SK-N-SH (cell line): ENCODE measurements around the gene SLAMF8. TPM values are rescaled to one million over a fixed set of nuclear protein-coding genes. Genes with fewer than 3 reads are reported as not detected.

Experiments
- CTCF ChIA-PET: fragments of 300-600, 350-600 bp; formaldehyde crosslinking; extraction: SDS; loops from one replicate; lab custom pipeline; 2021; lab: Yijun Ruan, JAX
- POLR2A ChIA-PET: fragments of 350-600 bp; sonication (Branson Sonifier 250); formaldehyde crosslinking; extraction: SDS; loops from one replicate; lab custom pipeline; 2020; ENCODE audit warnings: antibody characterized with exemption, inconsistent platforms; lab: Yijun Ruan, JAX
- DNase-seq: peaks from one replicate; pipeline ENCODE4 v3.0.0; 2012
- H2AFZ ChIP-seq: fragments of 200-600 bp; sonication (generic); 2 replicates; pipeline ENCODE4 v1.8.1; 2016; ENCODE audit warnings: antibody characterized with exemption, mild to moderate bottlenecking, low read depth
- H3F3A ChIP-seq: fragments of 200-600 bp; sonication (generic); replicated peaks from 2 replicates; pipeline ENCODE3; 2016; ENCODE audit warnings: antibody characterized with exemption, mild to moderate bottlenecking; ENCODE audit not compliant: insufficient read depth
- H3K27ac ChIP-seq, 2 experiments: fragments of 200-500 bp in 1 of 2; fragments of 200-600 bp in 1 of 2; sonication (Bioruptor generic) in 1 of 2; sonication (generic), shearing (Covaris generic) in 1 of 2; 2 replicates each; pipeline versions ENCODE4 v1.5.1 to v1.6.1; 2014 to 2016; ENCODE audit warnings: low read depth in 2 of 2, inconsistent platforms in 1 of 2, low read length in 1 of 2, mild to moderate bottlenecking in 1 of 2, mixed read lengths in 1 of 2
- H3K27me3 ChIP-seq: fragments of 200-600 bp; sonication (generic), shearing (Covaris generic); 2 replicates; pipeline ENCODE4 v1.6.1; 2016; ENCODE audit warnings: mixed run types; ENCODE audit not compliant: insufficient read depth
- H3K36me3 ChIP-seq, 2 experiments: fragments of 200-500 bp in 1 of 2; fragments of 200-600 bp in 1 of 2; sonication (Bioruptor generic) in 1 of 2; sonication (generic) in 1 of 2; replicated peaks in 1 of 2; 2 replicates each; pipeline versions ENCODE3 to v1.5.1; 2014 to 2016; ENCODE audit warnings: low read length in 1 of 2, mild to moderate bottlenecking in 1 of 2; ENCODE audit not compliant: insufficient read depth in 2 of 2, control insufficient read depth in 1 of 2
- H3K4me1 ChIP-seq, 2 experiments: fragments of 200-500 bp in 1 of 2; fragments of 200-600 bp in 1 of 2; sonication (Bioruptor generic) in 1 of 2; sonication (generic), shearing (Covaris generic) in 1 of 2; 2 replicates each; pipeline versions ENCODE4 v1.5.1 to v1.6.1; 2014 to 2016; ENCODE audit warnings: low read depth in 1 of 2, low read length in 1 of 2, mixed run types in 1 of 2; ENCODE audit not compliant: insufficient read depth in 2 of 2, control insufficient read depth in 1 of 2
- H3K4me2 ChIP-seq: fragments of 200-600 bp; sonication (generic), shearing (Covaris generic); 2 replicates; pipeline ENCODE4 v1.6.1; 2017; ENCODE audit warnings: mixed run types
- H3K4me3 ChIP-seq, 2 experiments: fragments of 200-500 bp in 1 of 2; fragments of 200-600 bp in 1 of 2; sonication (Bioruptor generic) in 1 of 2; sonication (generic), shearing (Covaris generic) in 1 of 2; 2 replicates each; pipeline versions ENCODE4 v1.5.1 to v1.8.1; 2014 to 2016; ENCODE audit warnings: low read depth in 2 of 2, inconsistent platforms in 1 of 2, low read length in 1 of 2, mild to moderate bottlenecking in 1 of 2, mixed read lengths in 1 of 2, moderate library complexity in 1 of 2
- H3K79me2 ChIP-seq: fragments of 200-600 bp; sonication (generic); 2 replicates; pipeline ENCODE4 v1.8.1; 2017; ENCODE audit warnings: mild to moderate bottlenecking; ENCODE audit not compliant: insufficient read depth
- H3K9ac ChIP-seq: fragments of 200-600 bp; sonication (generic); 2 replicates; pipeline ENCODE4 v1.6.1; 2017; ENCODE audit warnings: mixed run types
- H3K9me2 ChIP-seq: fragments of 200-600 bp; sonication (generic); 2 replicates; pipeline ENCODE4 v1.6.1; 2017; ENCODE audit warnings: mixed run types
- H3K9me3 ChIP-seq: fragments of 200-600 bp; sonication (generic); 2 replicates; pipeline ENCODE4 v1.6.1; 2017; ENCODE audit warnings: mixed run types, mild to moderate bottlenecking, moderate library complexity
- H4K20me1 ChIP-seq: fragments of 200-600 bp; sonication (generic); 2 replicates; pipeline ENCODE4 v1.6.1; 2017; ENCODE audit warnings: mild to moderate bottlenecking, mixed run types; ENCODE audit not compliant: insufficient read depth
- EP300 ChIP-seq, 2 experiments: IDR thresholded peaks; 2 replicates each; pipeline versions ENCODE4 v1.4.0 to v1.6.1; 2012; ENCODE audit warnings: borderline replicate concordance in 1 of 2, low read depth in 1 of 2, low read length in 1 of 2
- EZH2phosphoT487 ChIP-seq: fragments of 200-600 bp; sonication (generic); IDR thresholded peaks from 2 replicates; pipeline ENCODE4 v1.6.1; 2017; ENCODE audit warnings: low read depth, mixed run types, mild to moderate bottlenecking, antibody characterized with exemption, moderate library complexity, borderline replicate concordance
- FOSL2 ChIP-seq: IDR thresholded peaks from 2 replicates; pipeline ENCODE4 v1.4.0; 2012; ENCODE audit warnings: low read depth, mild to moderate bottlenecking, moderate library complexity, borderline replicate concordance
- FOXJ3 ChIP-seq: sonication (generic); formaldehyde crosslinking; IDR thresholded peaks from 2 replicates; pipeline ENCODE4 v1.5.1; 2020; ENCODE audit warnings: mild to moderate bottlenecking, missing genetic modification reagents
- FOXM1 ChIP-seq: IDR thresholded peaks from 2 replicates; pipeline ENCODE4 v1.4.0; 2012; ENCODE audit warnings: low read depth, mild to moderate bottlenecking
- JUND ChIP-seq: IDR thresholded peaks from 2 replicates; pipeline ENCODE4 v1.4.0; 2012
- NFIC ChIP-seq: IDR thresholded peaks from 2 replicates; pipeline ENCODE4 v1.4.0; 2012; ENCODE audit warnings: borderline replicate concordance
- POLR2AphosphoS5 ChIP-seq: IDR thresholded peaks from 2 replicates; pipeline ENCODE4 v1.6.1; 2012; ENCODE audit warnings: low read depth, low read length
- SIN3A ChIP-seq: IDR thresholded peaks from 2 replicates; pipeline ENCODE4 v1.6.1; 2012; ENCODE audit warnings: low read depth, mild to moderate bottlenecking, low read length, moderate library complexity, borderline replicate concordance
- TAF1 ChIP-seq: IDR thresholded peaks from 2 replicates; pipeline ENCODE4 v1.6.1; 2012; ENCODE audit warnings: low read depth, mild to moderate bottlenecking, low read length, moderate library complexity, borderline replicate concordance
- TCF12 ChIP-seq: IDR thresholded peaks from 2 replicates; pipeline ENCODE4 v1.4.0; 2012
- TEAD4 ChIP-seq: IDR thresholded peaks from 2 replicates; pipeline ENCODE4 v1.4.0; 2012; ENCODE audit warnings: mild to moderate bottlenecking, borderline replicate concordance; ENCODE audit not compliant: insufficient read depth
- YY1 ChIP-seq: IDR thresholded peaks from 2 replicates; pipeline ENCODE4 v1.4.0; 2012; ENCODE audit warnings: low read depth, mild to moderate bottlenecking
- WGBS: methylation state at CpG from one replicate; pipeline ENCODE4 v1.1.6; 2017; ENCODE audit warnings: low lambda C conversion rate; 5-methylcytosine and 5-hydroxymethylcytosine counted together
- polyA plus RNA-seq, 3 experiments: library from polyadenylated mRNA; depleted of rRNA; stranded (reverse); fragments of >200 nt; gene quantifications; 2 replicates each; pipeline ENCODE4 v1.2.3, GENCODE V29; 2012
- TF ChIP-seq, protein P1 (sequence below): IDR thresholded peaks from 2 replicates; pipeline ENCODE4 v1.6.1; 2012; ENCODE audit warnings: mild to moderate bottlenecking, low read depth, low read length, moderate library complexity
- TF ChIP-seq, protein P2 (sequence below): IDR thresholded peaks from 2 replicates; pipeline ENCODE4 v1.4.0; 2012; ENCODE audit warnings: low read depth
- TF ChIP-seq, protein P3 (sequence below): fragments of 200-600 bp; sonication (generic); IDR thresholded peaks from 2 replicates; pipeline ENCODE4 v1.6.1; 2017; ENCODE audit warnings: antibody characterized with exemption, mild to moderate bottlenecking, moderate library complexity
- TF ChIP-seq, protein P4 (sequence below): IDR thresholded peaks from 2 replicates; pipeline ENCODE4 v1.4.0; 2012; ENCODE audit warnings: low read depth, borderline replicate concordance
- TF ChIP-seq, protein P5 (sequence below): IDR thresholded peaks from 2 replicates; pipeline ENCODE4 v1.4.0; 2012; ENCODE audit warnings: low read depth, borderline replicate concordance
- TF ChIP-seq, protein P6 (sequence below): IDR thresholded peaks from 2 replicates; pipeline ENCODE4; 2012
- TF ChIP-seq, protein P7 (sequence below): fragments of 150-350 bp; IDR thresholded peaks from 2 replicates; pipeline ENCODE4 v1.6.1; 2016; ENCODE audit warnings: mild to moderate bottlenecking, low read depth, low read length

The SLAMF8 gene
- polyA plus RNA-seq, 1 of the 3 experiments (the other 2 are of a cell fraction) = not detected

DNA sequence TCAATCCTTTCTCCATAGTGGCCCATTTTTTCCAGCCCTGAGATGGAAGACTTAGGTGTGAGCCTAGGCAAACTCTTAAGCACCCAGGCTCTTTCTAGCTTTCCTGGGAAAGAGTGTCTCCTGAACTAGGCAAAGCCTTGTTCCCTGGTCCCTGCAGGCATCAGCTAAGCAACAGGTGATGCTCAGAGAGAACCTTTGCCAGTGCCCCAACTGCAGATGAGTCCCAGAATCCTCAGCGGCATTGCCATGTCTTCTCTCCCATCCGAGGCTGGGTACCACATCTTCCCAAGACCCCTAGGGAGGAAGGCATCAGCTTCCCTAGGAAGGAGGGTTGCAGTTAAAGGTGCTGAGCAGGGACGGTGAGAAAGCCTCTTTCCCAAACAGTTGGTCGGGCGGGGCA, 44.0 kb downstream of the SLAMF8 start (continued):
- no peak for TF ChIP-seq EP300 (IDR thresholded peaks at IDR 0.05; ENCODE audit: borderline replicate concordance in 1 of 2, low read depth in 1 of 2, low read length in 1 of 2)
- no peak for TF ChIP-seq TAF1
- no peak for TF ChIP-seq FOXJ3
- no peak for TF ChIP-seq EZH2phosphoT487
- TF ChIP-seq YY1 = no peak
- TF ChIP-seq JUND = no peak
- no peak for TF ChIP-seq FOSL2
- TF ChIP-seq SIN3A = no peak

DNA sequence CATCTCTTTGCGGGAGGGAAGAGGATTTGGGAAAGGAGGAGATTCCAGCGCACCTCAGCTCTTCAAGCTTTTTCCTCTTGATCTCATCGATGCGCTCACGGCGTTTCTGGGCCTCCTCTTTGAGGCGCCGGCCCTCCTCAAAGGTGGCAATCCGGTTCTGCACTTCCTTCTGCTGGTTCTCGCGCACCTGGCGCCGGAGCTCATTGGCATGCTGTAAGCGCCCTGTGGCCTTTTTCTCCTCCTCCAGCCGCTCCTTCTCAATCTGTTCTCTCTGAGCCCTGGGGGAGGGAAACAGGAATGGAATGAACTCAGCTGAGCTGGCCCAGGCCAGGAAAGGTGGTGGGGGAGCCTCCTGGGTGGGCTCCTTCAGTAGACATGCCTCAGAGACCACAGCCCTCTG, 46.2 kb downstream of the SLAMF8 start:
- ChIA-PET POLR2A (no interaction called here), CTCF (interaction anchor here (2.4 to 7.1 kb wide), 3 partner anchors 19 to 135 kb away, joined by 6 to 46 read pairs (median 15); no protein-coding TSS in a partner anchor)
- Histone ChIP-seq H2AFZ (no peak overlapping the region), H3K27ac (no peak overlapping the region), H3K79me2 (no peaks in the 10 kb centered on the region), H3K36me3 (no peaks in the 10 kb centered on the region), H3K9me2 (no peaks in the 10 kb centered on the region), H3K27me3 (no peaks in the 10 kb centered on the region), H3K4me2 (no peak overlapping the region), H4K20me1 (no peaks in the 10 kb centered on the region), H3K9me3 (no peaks in the 10 kb centered on the region), H3K4me1 (peaks cover 5 to 9% of the 10 kb centered on the region in 2 experiments; a peak in 1 of 4 replicates), H3K4me3 (no peak overlapping the region), H3F3A (no peaks in the 10 kb centered on the region), H3K9ac (no peak overlapping the region)
- 87% methylated on average over 15 of the region's 15 CpGs for WGBS
- DNase-seq = no peak
- TF ChIP-seq JUND (no peak), EZH2phosphoT487 (no peak), TCF12 (no peak), FOXM1 (no peak), NFIC (no peak), FOSL2 (no peak), POLR2AphosphoS5 (no peak), TAF1 (no peak), TEAD4 (no peak)
- TF ChIP-seq, protein P1, sequence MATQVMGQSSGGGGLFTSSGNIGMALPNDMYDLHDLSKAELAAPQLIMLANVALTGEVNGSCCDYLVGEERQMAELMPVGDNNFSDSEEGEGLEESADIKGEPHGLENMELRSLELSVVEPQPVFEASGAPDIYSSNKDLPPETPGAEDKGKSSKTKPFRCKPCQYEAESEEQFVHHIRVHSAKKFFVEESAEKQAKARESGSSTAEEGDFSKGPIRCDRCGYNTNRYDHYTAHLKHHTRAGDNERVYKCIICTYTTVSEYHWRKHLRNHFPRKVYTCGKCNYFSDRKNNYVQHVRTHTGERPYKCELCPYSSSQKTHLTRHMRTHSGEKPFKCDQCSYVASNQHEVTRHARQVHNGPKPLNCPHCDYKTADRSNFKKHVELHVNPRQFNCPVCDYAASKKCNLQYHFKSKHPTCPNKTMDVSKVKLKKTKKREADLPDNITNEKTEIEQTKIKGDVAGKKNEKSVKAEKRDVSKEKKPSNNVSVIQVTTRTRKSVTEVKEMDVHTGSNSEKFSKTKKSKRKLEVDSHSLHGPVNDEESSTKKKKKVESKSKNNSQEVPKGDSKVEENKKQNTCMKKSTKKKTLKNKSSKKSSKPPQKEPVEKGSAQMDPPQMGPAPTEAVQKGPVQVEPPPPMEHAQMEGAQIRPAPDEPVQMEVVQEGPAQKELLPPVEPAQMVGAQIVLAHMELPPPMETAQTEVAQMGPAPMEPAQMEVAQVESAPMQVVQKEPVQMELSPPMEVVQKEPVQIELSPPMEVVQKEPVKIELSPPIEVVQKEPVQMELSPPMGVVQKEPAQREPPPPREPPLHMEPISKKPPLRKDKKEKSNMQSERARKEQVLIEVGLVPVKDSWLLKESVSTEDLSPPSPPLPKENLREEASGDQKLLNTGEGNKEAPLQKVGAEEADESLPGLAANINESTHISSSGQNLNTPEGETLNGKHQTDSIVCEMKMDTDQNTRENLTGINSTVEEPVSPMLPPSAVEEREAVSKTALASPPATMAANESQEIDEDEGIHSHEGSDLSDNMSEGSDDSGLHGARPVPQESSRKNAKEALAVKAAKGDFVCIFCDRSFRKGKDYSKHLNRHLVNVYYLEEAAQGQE = no peak
- TF ChIP-seq, protein P2, sequence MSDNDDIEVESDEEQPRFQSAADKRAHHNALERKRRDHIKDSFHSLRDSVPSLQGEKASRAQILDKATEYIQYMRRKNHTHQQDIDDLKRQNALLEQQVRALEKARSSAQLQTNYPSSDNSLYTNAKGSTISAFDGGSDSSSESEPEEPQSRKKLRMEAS = no peak
- TF ChIP-seq, protein P3, sequence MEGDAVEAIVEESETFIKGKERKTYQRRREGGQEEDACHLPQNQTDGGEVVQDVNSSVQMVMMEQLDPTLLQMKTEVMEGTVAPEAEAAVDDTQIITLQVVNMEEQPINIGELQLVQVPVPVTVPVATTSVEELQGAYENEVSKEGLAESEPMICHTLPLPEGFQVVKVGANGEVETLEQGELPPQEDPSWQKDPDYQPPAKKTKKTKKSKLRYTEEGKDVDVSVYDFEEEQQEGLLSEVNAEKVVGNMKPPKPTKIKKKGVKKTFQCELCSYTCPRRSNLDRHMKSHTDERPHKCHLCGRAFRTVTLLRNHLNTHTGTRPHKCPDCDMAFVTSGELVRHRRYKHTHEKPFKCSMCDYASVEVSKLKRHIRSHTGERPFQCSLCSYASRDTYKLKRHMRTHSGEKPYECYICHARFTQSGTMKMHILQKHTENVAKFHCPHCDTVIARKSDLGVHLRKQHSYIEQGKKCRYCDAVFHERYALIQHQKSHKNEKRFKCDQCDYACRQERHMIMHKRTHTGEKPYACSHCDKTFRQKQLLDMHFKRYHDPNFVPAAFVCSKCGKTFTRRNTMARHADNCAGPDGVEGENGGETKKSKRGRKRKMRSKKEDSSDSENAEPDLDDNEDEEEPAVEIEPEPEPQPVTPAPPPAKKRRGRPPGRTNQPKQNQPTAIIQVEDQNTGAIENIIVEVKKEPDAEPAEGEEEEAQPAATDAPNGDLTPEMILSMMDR = no peak
- TF ChIP-seq, protein P4, sequence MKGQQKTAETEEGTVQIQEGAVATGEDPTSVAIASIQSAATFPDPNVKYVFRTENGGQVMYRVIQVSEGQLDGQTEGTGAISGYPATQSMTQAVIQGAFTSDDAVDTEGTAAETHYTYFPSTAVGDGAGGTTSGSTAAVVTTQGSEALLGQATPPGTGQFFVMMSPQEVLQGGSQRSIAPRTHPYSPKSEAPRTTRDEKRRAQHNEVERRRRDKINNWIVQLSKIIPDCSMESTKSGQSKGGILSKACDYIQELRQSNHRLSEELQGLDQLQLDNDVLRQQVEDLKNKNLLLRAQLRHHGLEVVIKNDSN = no peak
- TF ChIP-seq, protein P5, sequence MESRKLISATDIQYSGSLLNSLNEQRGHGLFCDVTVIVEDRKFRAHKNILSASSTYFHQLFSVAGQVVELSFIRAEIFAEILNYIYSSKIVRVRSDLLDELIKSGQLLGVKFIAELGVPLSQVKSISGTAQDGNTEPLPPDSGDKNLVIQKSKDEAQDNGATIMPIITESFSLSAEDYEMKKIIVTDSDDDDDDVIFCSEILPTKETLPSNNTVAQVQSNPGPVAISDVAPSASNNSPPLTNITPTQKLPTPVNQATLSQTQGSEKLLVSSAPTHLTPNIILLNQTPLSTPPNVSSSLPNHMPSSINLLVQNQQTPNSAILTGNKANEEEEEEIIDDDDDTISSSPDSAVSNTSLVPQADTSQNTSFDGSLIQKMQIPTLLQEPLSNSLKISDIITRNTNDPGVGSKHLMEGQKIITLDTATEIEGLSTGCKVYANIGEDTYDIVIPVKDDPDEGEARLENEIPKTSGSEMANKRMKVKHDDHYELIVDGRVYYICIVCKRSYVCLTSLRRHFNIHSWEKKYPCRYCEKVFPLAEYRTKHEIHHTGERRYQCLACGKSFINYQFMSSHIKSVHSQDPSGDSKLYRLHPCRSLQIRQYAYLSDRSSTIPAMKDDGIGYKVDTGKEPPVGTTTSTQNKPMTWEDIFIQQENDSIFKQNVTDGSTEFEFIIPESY = no peak
- TF ChIP-seq, protein P6, sequence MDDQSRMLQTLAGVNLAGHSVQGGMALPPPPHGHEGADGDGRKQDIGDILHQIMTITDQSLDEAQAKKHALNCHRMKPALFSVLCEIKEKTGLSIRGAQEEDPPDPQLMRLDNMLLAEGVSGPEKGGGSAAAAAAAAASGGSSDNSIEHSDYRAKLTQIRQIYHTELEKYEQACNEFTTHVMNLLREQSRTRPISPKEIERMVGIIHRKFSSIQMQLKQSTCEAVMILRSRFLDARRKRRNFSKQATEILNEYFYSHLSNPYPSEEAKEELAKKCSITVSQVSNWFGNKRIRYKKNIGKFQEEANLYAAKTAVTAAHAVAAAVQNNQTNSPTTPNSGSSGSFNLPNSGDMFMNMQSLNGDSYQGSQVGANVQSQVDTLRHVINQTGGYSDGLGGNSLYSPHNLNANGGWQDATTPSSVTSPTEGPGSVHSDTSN = no peak
- TF ChIP-seq, protein P7, sequence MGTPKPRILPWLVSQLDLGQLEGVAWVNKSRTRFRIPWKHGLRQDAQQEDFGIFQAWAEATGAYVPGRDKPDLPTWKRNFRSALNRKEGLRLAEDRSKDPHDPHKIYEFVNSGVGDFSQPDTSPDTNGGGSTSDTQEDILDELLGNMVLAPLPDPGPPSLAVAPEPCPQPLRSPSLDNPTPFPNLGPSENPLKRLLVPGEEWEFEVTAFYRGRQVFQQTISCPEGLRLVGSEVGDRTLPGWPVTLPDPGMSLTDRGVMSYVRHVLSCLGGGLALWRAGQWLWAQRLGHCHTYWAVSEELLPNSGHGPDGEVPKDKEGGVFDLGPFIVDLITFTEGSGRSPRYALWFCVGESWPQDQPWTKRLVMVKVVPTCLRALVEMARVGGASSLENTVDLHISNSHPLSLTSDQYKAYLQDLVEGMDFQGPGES = no peak
